Adrenal gland (tissue), 12 donors: ENCODE results near the gene TSPOAP1. TPM values are rescaled to one million over a fixed set of nuclear protein-coding genes. Genes with fewer than 3 reads are reported as not detected.

Experiments
- DNase-seq, 7 donors: peaks; one replicate each; pipeline ENCODE4 v3.0.0-alpha.2; 2019 to 2020
- H3K27ac ChIP-seq, 5 donors: fragments of 200-600 bp; sonication (generic) in 4 of 5; 1 replicate in 3 of 5; 2 replicates in 2 of 5; pipeline versions ENCODE4 v1.5.1 to v1.8.0; 2016 to 2020; ENCODE audit warnings: mild to moderate bottlenecking in 1 of 5
- H3K27me3 ChIP-seq: fragments of 200-600 bp; 2 replicates; pipeline ENCODE4 v1.8.0; 2021
- H3K36me3 ChIP-seq, 2 donors: fragments of 200-600 bp; replicated peaks in 1 of 2; 1 replicate in 1 of 2; 2 replicates in 1 of 2; pipeline versions ENCODE4 v1.5.1 to v1.8.0; 2018 to 2022
- H3K4me1 ChIP-seq, 2 donors: fragments of 200-600 bp; replicated peaks in 1 of 2; 1 replicate in 1 of 2; 2 replicates in 1 of 2; pipeline versions ENCODE4 v1.5.1 to v1.8.0; 2018 to 2021
- H3K4me3 ChIP-seq, 4 donors: fragments of 200-600 bp; sonication (generic) in 3 of 4; one replicate each; pipeline ENCODE4 v1.5.1; 2016 to 2018
- H3K9me3 ChIP-seq, 3 donors: fragments of 200-600 bp; sonication (generic) in 1 of 3; replicated peaks in 1 of 3; 1 replicate in 2 of 3; 2 replicates in 1 of 3; pipeline versions ENCODE4 v1.5.1 to v1.8.0; 2016 to 2021
- CTCF ChIP-seq, 6 experiments: fragments of 450-650 bp in 4 of 6; fragments of 200-600 bp in 2 of 6; sonication (generic) in 1 of 6; IDR thresholded peaks; 1 replicate in 5 of 6; 2 replicates in 1 of 6; pipeline versions ENCODE4 v1.5.1 to v1.8.0; 2016 to 2021; ENCODE audit warnings: antibody characterized with exemption in 6 of 6, mild to moderate bottlenecking in 2 of 6, moderate library complexity in 1 of 6
- POLR2A ChIP-seq, 2 donors: fragments of 450-650 bp; IDR thresholded peaks; one replicate each; pipeline ENCODE4 v1.6.1; 2017; ENCODE audit warnings: antibody characterized with exemption in 2 of 2, mild to moderate bottlenecking in 2 of 2, moderate library complexity in 1 of 2
- WGBS, 4 donors: extraction: QIAGEN DNeasy Blood & Tissue Kit in 2 of 4; methylation state at CpG; one replicate each; pipeline versions ENCODE4 v1.1.5 to v1.1.7; 2013 to 2017; 5-methylcytosine and 5-hydroxymethylcytosine counted together
- intact Hi-C, 2 donors: fragments of 100-400 bp; cut with DNase I; formaldehyde crosslinking; loops; one replicate each; pipeline versions ENCODE4 v1.14.1 to v1.15.0; 2022 to 2023
- polyA plus RNA-seq, 3 donors: library from polyadenylated mRNA; stranded (reverse); fragments of 200-250 nt in 2 of 3; fragments of 350-450 nt in 1 of 3; fragmentation: Illumina TruSeq in 1 of 3; extraction: RNeasy Lipid Tissue Mini Kit (QIAGEN cat#74804) in 1 of 3; gene quantifications; one replicate each; pipeline ENCODE4 v1.2.3, GENCODE V29; 2013 to 2014
- total RNA-seq, 9 donors: library from RNA; depleted of rRNA in 4 of 9; stranded (reverse); fragments of >200 nt in 4 of 9; fragments of 120-200 nt in 1 of 9; fragmentation: NEBNext Ultra II Directional in 1 of 9; extraction: Animal tissue kit (Norgen Biotek cat#: 25700) in 1 of 9; gene quantifications; one replicate each; pipeline versions ENCODE4 v1.1.0 to v1.2.4, GENCODE V29; 2013 to 2023
- donor health status: healthy with polysubstance abuse.
- donor health status: Bipolar disorder and iron deficiency.
- donor health status: DM: yes; HTN: yes; CAD: no.
- donor health status: DM: no; HTN: no; CAD: no.
- donor health status: DM: no; HTN: no; CAD: no.
- donor health status: DM: yes; HTN: yes; CAD: no.

The TSPOAP1 gene
- total and polyA plus RNA-seq, 12 donors: 4.7 to 140 (median 22.3) TPM

DNA sequence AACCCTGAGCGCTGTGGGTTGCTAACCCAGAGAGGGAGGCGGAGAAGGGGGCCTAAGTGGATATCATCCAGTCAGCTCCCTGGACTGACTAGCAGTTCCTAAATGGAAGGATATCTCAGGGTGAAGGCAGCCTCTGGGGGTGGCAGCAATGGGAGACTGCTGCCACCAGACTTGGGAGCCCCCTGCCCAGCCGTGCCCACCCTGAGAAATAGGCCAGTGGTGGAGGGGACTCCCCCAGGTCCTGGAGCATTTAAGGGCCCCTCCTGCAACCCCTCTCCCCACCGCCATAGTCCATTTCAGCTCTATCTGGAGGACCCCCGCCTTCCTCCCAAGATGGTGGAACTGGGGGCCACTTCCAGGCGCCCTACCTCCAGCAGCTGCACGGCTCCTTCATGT, 8.4 kb downstream of the TSPOAP1 start:
- 88 to 95% (median 93%) methylated on average over 4 to 7 of the region's 7 CpGs for WGBS, 4 donors
- Histone ChIP-seq H3K4me3 (no peak overlapping the region), H3K27me3 (no peaks in the 10 kb centered on the region), H3K9me3 (no peaks in the 10 kb centered on the region), H3K4me1 (peaks cover 4 to 9% of the 10 kb centered on the region in 2 donors), H3K27ac (no peak overlapping the region), H3K36me3 (no peaks in the 10 kb centered on the region)
- DNase-seq: peak in 2 of 7 donors; percentile 2 to 8
- TF ChIP-seq CTCF (IDR thresholded peaks at IDR 0.05) (no peak), POLR2A (IDR thresholded peaks at IDR 0.05) (no peak)
- intact Hi-C loops: loop anchor here (5.0 to 10.0 kb wide), 2 partner anchors 37 to 105 kb away; no protein-coding TSS in a partner anchor

DNA sequence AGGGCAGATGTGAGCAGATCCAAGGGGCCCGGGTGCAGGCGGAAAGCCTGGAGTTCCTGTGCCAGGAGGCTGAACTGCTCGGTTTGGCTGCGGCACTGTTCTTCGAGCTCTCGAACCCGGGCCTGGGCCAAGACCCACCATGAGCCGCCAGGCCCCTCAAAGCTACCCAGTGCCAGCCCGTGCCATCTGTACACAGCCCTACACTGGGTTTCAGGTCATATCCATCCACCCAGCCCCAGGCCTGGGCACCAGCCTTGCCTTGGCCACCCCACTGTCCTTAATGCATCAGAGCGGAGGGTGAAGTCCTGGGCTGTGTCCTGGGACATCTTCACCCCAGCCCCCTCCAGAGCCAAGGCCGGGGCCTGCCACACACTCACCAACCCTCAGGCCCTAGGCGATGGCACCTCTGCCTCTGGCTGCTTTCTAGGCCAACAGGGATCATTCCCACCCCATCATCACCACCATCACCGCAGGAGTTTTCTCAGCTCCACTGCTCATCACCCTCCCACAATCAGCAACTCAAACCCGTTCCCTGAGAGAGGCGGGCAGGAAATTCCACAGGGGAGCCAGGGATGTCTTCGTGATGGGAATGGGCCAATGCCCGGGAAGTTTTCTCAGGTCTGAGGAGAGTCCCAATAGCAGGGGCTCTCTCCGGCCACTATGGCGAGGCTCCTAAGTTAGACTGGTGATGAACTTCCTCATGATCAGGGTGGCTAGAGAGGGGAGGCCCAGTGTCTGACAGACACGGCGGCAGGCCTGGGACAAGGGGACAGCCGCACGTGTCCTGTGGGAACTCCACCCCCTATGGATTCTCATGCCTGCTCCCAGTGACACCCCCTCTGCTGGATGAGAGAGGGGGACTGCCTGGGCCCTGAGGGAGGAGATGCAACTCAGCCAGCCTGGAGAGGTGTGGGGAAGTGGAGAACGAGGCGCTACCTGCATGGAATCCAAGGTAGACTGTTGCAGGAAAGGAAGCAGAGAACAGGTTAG, 9.1 kb downstream of the TSPOAP1 start:
- Histone ChIP-seq H3K9me3 (no peaks in the 10 kb centered on the region), H3K4me1 (peaks cover 0 to 5% of the 10 kb centered on the region in 2 donors), H3K27ac (no peak overlapping the region), H3K36me3 (no peaks in the 10 kb centered on the region), H3K4me3 (no peak overlapping the region), H3K27me3 (no peaks in the 10 kb centered on the region)
- intact Hi-C loops: loop anchor here (5.0 to 10.0 kb wide), 3 partner anchors 38 to 128 kb away; no protein-coding TSS in a partner anchor
- TF ChIP-seq POLR2A (IDR thresholded peaks at IDR 0.05): no peak
- TF ChIP-seq CTCF (IDR thresholded peaks at IDR 0.05): no peak
- 86 to 91% (median 89%) methylated on average over 13 to 25 of the region's 25 CpGs for WGBS, 4 donors
- DNase-seq: peak in 2 of 7 donors; percentile 10 to 12

- Histone ChIP-seq H3K36me3 (no peaks in the 10 kb centered on the region), H3K4me3 (no peak overlapping the region), H3K27ac (no peak overlapping the region), H3K9me3 (no peaks in the 10 kb centered on the region), H3K4me1 (peaks cover 0 to under 1% of the 10 kb centered on the region in 2 donors), H3K27me3 (no peaks in the 10 kb centered on the region)
- intact Hi-C loops: loop anchor here in 1 of 2 donors (5.0 kb wide), 1 partner anchor 129 kb away; no protein-coding TSS in a partner anchor
- peak in 1 of 7 donors; percentile 10 for DNase-seq
- 76 to 81% (median 80%) methylated on average over 5 to 7 of the region's 7 CpGs for WGBS, 4 donors
- TF ChIP-seq CTCF (IDR thresholded peaks at IDR 0.05): no peak
- no peak for TF ChIP-seq POLR2A (IDR thresholded peaks at IDR 0.05)
Observed at GRCh38 chr17:58318627-58319172, 9.9 kb downstream of the TSPOAP1 start.

DNA sequence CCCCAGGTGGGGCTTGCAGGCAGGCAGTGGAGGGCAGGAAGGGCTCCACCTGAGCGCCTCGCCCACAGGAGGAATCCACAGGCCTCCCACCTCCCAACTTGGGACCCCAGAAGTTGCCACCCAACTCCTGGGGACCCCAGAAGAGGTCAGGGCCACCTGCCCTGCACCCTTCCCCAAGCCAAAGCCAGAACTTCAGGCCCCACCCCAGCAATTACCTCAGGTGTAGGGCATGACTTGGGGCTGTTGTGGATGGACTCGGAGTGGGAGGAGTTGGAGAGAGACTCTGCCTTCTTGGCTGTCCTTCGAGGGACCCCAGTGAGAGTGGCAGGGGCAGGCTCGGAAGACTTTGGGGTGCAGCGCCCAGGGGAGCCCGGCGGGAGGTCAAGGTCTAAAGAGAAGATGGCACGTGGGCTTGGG, 10.5 kb downstream of the TSPOAP1 start:
- no peak overlapping the region for H3K27ac ChIP-seq
- no peaks in the 10 kb centered on the region for H3K36me3 ChIP-seq
- H3K9me3 ChIP-seq: no peaks in the 10 kb centered on the region
- no peaks in the 10 kb centered on the region for H3K4me1 ChIP-seq
- WGBS, 4 donors: 84 to 91% (median 87%) methylated on average over 5 to 9 of the region's 9 CpGs
- peak in 3 of 7 donors; percentile 10 to 19 (median 11) for DNase-seq
- H3K4me3 ChIP-seq: no peak overlapping the region
- TF ChIP-seq POLR2A (IDR thresholded peaks at IDR 0.05) (no peak), CTCF (IDR thresholded peaks at IDR 0.05) (no peak)
- H3K27me3 ChIP-seq: no peaks in the 10 kb centered on the region
- intact Hi-C loops: loop anchor here in 1 of 2 donors (5.0 kb wide), 1 partner anchor 129 kb away; no protein-coding TSS in a partner anchor
